Activated T-cell treated with anti-CD3 and anti-CD28 coated beads, Interleukin-2, amount 50 U/mL, for 48 hours (primary cell): ENCODE data around the gene ITGA2.
"Not testable (repeated sequence)": the region's sequence is repeated elsewhere in the genome, so short reads cannot be mapped to it uniquely, and the experiment has no call there.

Source experiments
- DNase-seq, 2 experiments: peaks; one replicate each; pipeline ENCODE4 v3.0.0-alpha.2; 2020

The ITGA2 gene

DNA sequence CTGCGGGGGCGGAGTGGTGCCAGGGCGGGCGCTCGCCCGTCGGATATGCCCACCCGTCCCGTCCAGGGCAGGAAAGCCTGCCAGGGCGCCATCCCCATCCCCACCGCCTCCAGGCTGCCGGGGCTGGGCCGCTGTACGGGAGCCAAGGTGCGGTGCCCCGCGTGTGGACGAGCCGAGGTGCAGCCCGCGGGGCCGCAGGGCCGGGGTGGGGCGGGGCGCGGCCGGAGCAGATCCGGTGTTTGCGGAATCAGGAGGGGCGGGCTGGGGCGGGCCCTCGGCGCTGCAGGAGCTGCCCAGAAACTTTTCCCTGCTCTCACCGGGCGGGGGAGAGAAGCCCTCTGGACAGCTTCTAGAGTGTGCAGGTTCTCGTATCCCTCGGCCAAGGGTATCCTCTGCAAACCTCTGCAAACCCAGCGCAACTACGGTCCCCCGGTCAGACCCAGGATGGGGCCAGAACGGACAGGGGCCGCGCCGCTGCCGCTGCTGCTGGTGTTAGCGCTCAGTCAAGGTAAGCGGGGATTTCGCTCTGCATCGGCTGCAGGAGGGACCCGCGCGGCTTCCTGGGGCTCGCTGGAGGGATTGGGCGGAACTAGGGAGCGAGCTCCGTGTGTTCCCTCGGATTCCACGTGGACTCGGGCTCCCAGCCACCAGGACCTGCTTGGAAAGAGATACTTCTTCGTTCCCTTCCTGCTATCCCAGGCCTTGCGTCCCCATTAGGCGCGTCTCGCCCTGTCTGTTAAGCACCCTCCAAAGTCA lies at the start of gene ITGA2:
TSS of gene ITGA2 (plus strand) at position 328 of the 756 bp plus-strand sequence. CDS start at position 445, 117 bp downstream.
- peak; percentile 47 to 58 for DNase-seq

DNA sequence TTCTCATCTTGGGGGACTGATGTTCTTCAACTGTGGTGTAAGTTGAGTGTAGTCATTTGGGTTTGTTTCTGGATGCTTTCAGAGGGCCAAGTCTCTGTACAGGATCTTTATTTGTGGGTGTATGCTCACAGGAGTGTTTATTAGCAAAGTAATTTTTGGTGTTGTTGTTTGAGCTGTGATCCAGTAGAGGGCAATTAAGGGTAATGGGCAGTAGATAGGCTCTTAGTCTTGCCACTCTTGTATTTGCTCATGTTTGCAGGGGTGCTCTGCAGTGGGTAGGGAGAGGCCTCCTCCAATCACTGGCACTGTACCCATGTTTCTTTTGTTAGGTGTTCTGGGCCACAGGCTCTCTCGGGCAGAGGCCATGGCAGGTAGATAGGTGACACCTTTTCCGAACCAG lies 45.9 kb upstream of the ITGA2 start:
- DNase-seq = no peak

DNA sequence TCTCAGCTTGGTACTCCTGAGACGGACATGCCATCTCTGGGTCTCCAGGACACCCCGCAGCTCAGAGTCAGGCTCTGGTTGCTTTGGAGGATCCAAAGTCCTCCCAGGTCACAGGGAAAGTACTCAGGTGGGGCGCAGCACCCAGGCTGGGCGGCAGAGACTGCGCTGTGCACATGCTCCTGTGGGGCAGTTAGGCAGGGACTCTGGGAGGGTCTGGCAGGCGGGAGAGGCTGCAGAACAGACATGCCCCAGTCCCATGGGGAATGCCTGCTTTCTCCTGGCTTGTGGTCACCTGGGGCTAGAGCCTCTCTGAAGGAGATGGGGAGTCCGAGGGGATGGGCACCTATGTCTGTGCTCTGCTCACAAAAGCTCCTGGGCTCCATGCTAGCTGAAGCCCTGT lies 45.3 kb upstream of the ITGA2 start:
- DNase-seq = no peak

DNA sequence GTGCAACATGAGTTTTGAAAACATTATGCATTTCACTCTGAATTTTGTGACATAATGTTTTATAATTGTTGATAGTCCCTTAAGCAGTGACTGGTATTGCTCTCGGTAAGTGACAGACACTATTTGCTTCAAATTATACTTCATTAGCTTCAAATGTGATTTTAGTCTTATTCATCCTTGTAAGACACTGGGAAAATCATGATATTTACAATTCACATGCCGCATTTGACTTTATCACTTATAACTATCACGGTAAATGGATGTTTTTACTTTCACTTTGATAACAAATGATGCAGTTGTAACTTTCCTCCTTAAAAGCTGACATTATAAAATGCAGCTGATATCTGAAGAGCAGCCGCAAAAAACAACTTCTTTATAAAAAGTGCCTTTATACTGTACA lies 44.1 kb upstream of the ITGA2 start:
- no peak for DNase-seq

DNA sequence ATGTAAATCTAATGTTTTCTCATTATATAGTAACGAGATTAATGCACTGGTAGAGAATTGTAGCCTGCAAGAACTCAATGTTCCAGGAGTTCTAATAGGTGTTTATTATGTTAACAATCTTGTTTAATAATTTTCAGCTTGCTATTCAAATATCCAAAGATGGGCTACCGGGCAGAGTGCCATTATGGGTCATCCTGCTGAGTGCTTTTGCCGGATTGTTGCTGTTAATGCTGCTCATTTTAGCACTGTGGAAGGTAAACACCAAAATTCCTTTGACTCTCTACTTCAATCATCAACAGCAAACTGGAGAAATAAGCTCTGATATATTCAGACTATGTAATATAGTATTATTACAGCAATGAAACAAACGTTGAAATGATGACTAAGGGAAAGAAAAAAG lies 41.9 kb upstream of the ITGA2 start:
- DNase-seq = no peak

DNA sequence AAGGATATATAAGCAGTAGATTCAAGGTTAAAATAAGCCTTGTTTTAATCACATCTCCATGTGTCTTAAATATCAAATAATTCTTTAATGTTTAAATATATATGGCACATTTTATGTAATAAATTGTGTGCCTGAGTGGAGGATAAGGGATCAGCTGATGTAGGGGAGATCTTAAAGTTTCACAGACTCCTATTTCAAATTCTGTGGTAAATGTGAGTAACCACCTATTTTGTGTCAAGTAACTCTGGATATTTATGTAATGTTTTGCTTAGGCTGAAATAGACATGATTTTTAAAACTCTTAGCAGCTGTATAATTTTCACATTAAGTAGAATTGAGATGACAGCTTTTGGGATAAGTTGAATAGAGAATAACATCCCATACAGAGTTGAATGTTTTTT lies 41.3 kb upstream of the ITGA2 start:
- no peak for DNase-seq

DNA sequence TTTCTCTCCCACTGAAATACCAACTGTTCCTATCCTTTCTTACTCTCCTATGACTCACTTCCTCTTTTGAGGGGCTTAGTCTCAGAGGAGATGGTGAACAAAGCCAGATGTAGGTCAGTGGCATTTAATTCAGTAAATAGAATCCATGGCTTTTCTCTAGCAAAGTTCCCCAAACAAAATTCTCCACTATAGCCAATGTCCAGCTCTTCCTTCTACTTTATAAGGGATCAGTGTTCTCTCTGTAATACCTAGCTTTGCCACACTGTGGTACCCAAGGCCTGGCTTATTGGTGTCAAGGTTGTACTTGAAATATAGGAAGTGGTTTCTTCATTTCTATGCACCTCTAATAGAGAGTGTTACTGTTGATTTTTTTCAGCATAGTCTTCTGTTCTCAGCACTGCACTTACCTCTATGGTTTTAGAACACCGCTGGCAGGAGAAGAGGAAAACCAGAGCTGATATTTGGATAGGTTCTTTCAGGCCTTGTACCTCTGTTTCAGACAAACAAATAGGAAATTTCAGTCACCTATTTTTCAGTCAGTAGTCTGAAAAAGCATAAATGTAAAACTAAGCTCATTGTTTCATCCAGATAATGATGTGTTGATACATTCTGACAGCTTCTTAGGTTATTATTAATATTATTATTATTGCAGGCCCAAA lies 40.6 kb upstream of the ITGA2 start:
- peak; percentile 64 to 66 for DNase-seq

DNA sequence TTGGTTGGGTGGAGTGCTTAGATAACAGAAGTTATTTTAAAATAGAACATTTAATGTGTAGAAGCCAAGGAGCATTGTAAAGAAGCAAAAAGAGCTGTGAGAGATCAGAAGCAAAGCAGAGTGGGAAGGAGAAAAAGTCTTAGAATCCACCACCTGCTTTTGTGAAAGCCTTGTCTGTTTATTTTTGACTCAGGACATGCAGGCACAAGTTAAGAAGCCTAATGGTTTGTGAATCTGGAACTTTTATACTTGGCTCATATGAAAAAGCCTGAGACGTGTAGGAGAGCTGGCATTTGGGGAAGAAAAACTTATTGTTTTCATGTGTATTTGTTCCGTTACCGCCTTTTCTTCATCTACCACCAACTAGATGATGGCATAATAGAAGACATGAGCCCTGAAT lies 38.5 kb upstream of the ITGA2 start:
- no peak for DNase-seq

DNA sequence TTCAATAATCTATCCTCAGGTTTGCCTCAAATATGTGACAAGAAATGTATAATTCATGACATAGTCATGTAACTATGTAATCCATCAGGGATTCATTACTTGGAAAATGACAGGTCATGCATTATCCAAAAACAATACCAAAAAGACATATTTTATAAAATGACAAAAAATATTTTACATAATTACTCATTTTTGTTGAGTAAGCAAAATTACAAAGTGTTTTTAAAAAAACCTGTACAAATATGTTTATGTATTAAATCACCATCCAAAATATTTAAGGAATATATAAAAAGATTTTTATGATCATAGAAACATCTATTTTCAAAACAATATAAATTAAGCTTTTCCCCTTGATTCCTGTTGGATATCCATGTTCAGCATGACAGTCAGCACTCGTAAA lies 36.7 kb upstream of the ITGA2 start:
- no peak for DNase-seq

DNA sequence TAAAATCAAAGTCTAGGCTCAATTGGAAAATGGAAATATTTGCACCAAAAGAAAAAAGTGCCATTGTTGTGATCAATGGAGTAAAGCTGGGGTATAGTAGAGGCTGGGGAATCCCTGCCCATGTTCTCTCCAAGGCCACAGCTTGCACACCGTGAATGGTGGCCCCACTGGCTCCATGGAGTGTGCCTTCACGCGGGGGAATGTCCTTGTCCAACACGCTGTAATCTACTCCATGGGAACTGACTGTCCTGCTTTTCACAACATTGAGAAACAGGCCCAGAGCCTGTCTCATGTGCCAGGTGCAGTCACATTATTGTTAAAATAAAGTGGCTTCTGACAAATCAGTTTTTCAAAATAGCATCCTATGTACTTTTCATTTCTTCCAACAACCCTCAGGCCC lies 33.1 kb upstream of the ITGA2 start:
- no peak for DNase-seq

DNA sequence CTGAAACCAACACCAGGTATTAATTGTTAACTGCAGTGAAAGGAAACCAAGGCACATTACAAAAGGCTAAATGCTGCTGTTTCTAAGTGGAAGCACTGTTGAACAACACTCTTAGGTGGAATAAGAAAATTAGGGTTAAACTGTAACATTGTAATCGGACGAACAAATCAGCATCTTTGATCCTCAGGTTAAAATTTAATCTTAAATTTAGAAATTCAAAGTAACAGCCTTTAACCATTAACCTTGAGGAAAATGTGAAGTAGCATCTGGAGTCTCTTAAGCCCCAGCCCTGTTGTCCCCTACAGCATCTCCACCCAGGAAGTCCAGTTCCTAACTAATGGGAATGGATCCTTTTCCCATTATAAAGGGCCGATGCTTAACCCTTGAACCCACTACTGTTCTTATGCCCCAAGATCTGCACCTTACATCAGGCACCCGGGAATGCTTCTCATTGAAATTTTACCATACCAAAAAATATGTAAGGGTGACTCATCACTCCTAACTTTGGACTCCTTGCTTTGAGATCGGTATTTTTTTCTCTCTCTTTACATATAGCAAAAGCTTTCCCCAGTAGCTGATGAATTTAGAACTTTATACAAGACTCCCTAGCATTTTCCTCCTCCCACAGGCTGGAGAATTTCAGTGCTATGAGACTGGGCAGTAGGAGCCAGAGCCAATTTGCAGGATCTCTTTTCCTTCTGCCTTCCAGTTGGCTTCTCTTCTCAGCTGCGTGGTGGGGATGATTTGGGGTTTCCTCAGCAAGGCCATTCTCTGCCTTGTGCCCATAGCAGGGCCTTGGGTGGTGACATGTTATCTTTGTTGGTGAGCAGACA lies 32.0 kb upstream of the ITGA2 start:
- DNase-seq = no peak

DNA sequence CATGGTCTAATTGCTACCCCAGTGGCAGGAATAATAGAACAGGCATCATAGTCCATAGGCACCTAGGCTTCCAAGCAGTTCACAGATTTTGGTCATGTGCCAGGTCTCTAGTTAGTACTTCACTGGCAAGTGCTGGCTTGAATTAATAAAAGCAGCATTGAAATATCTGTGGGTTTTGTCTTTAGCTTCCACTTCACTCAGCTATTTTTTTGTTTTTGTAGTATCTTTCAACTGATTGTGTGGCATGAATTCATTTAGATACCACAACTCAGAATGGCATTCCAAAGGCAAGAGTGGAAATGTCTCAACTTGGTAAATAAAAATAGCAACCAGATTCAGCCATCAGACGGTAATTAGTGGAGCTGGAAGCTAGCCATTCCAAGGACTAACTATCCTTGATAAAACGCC lies 27.9 kb upstream of the ITGA2 start:
- DNase-seq = no peak

DNA sequence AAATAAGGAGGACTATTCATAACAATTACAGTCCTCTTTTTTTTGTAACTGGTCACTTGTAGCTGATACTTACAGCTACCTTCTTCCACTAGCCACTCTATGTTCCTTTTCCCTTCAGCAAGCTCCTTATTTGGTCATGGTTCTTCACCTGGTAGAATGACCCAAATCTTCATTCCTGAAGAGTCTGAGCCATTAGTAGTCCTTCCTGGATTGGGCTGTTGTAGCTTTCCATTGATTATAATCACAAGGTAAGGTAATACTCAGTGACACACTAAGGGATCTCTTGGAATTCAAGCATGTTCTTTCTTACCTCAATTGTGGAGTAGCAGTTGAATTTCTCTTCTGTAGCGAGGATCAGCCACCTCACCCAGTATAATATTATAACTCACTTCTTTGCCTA lies 25.5 kb upstream of the ITGA2 start:
- DNase-seq = no peak

DNA sequence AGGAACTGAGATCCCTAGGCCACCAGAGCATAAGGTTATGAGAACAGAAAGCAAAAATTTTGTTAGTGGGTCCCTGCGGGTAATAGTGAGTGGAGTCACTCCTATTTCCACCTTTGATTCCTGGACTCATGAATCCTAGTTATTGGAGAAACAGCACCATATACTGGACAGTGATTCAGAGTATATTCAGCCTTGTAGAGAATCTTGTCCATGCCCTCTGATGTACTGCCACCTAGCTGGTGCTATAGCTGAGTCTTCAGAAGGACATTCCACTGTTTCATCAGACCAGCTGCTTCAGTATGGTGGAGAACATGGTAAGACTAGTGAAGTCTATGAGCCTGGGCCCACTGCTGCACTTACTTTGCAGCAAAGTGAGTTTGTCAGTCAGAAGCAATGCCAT lies 25.0 kb upstream of the ITGA2 start:
- no peak for DNase-seq

DNA sequence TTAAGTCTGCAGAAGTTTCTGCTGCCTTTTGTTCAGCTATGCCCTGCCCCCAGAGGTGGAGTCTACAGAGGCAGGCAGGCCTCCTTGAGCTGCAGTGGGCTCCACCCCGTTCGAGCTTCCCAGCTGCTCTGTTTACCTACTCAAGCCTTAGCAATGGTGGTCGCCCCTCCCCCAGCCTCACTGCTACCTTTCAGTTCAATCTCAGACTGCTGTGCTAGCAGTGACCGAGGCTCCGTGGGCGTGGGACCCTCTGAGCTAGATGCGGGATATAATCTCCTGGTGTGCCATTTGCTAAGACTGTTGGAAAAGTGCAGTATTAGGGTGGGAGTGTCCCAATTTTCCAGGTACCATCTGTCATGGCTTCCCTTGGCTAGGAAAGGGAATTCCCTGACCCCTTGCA lies 13.0 kb upstream of the ITGA2 start:
- DNase-seq = not testable (repeated sequence)

DNA sequence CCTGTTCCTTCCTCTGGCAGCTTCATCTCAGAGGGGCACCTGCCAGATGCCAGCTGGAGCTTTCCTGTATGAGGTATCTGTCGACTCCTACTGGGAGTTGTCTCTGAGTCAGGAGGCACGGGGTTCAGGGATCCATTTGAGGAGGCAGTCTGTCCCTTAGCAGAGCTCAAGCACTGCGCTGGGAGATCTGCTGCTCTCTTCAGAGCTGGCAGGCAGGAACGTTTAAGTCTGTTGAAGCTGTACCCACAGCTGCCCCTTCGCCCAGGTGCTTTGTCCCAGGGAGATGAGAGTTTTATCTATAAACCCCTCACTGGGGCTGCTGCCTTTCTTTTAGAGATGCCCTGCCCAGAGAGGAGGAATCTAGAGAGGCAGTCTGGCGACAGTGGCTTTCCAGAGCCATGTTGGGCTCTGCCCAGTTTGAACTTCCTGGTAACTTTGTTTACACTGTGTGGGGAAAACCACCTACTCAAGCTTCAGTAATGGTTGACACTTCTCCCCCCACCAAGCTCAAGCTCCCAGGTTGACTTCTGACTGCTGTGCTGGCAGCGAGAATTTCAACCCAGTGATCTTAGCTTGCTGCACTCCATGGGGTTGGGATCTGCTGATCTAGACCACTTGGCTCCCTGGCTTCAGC lies 11.8 kb upstream of the ITGA2 start:
- DNase-seq = no peak

DNA sequence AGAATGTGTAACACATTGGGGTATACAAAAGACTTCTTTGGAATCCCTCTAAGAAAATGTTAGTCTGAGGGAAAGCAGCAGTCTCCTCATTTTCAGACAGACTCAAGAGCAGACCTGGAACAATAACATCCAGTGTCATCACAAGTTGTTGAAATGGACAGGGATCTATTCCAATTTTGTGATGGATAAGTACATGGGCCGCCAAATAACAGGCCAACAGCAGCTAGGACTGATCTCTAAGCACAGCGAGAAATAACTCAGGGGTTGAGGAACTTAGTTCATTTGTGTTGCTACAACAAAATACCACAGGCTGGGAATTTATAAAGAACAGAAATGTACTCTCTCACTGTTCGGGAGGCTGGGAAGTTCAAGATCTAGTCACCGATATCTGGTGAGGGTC lies 7.6 kb upstream of the ITGA2 start:
- DNase-seq = no peak

DNA sequence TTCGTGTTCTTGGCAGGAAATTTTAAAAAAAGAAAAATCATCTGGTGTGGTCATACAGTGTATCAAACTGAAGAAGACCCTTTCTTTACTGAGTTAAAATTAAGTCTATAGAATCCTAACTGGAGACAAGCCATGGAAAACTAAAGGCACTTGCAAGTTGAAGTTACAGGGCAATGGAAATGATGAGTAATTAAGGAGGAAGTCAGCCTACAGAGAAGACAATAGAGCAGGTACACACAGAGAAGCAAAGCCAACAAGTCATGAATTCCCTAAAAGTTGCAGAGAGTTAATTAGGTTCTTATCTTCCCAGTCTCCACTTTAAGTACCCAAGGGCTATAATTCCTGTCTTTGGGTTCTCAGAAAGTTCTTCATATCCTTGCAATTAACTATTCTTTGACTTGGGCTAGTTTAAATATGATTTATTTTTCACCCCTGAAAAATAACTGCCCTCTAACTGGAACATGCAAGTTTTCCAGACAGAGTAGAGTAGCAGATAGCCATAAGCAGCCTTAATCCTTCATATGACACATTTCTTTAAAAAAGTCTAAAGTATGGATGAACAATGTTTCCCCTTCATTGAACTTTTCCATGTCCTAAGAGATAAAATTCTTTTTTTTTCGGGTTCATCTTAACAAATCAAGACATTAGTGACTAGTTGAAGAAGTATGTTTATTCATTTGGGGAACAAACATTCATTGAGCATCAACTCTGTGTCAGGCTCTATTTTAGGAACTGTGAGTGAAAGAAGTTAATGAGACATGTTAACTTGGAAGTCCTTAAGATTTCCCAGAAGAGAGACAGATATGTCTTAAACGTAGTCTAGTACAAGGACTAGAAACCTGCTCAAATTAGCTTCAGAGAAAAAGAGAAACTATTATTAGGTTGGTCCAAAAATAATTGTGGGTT lies 5.2 kb upstream of the ITGA2 start:
- no peak for DNase-seq

DNA sequence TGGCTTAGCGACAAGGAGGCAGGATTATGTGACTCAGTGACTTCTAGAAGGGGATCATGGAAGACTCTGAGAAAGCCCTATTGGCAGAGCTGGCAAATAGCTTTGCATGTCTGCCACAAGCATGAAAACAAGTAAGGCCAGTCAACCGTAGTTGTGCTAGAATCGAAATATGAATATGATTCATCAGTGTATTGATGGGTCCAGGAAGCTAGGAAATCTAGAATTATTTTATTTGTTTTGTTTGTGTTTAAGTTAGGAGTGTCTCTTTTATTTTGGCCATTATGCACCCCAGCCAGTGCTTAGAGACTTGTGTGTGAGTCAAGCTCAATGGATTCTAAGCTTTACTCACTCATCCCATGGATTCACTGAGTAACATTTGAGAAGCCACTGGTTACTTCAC lies 3.8 kb upstream of the ITGA2 start:
- DNase-seq = no peak

DNA sequence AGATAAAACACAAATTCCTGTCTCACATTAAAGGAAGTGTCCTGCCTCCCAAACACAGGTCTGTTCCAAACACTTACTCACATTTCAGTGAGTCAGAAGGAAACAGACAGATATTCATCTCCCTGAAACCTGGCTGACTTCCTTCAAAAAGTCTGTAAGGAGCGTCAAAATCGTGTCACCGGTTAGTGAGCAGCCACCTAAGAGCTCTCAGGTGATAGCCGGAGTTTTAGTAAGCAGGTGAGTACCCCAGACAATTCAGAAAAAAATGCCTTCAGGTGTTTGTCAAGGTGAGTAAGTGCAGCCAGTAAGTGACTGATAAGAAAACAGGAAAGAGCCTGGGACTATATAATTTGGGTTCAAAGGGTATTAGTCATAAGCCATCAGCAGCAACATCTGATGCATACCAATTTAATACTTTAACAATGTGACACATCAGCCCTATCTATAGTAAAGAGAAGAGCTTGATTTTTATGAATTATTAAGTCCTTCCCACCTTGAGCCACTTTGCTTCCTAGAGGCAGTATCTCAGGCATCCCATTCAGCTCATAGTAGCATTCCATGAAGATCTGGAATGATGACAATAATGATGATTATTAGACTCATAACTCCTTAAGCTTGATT lies 1.3 kb upstream of the ITGA2 start:
- peak; percentile 33 to 39 for DNase-seq

DNA sequence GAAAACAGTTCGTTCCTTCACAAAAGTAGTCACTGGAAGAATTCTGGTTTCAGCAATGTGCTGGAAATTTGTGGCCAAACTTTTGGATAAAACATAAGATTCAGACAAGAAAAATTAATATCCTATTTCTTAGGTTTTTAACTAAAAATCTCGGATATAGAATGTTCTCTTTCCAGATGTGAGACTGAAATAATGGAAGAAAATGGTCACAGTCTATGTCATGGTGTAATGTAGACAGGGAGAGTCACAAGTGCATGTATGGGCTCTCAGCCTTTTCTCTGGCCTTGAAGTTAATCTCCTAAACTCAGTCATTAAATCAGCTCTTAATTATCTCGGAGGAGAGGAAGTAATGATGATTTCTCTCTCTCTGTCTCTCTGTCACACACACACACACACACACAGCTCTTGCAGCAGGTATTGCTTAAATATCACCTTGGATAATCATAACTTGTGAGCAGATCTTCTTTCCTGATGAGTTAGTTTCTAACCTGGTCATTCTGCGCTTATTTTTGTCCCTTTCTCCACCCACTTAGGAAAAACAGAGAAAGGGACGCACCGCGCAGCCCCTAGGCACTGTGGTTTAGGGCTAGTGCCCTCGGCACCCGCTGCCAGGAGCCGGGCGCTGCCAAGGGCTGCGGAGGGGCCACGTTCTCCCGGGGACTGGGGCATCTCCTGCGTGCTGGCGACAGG lies 672 bp upstream of the ITGA2 start:
- DNase-seq = no peak
